NCI-H2196 (cell line): ENCODE data around the gene ALDH1A2.
"Not testable (repeated sequence)": the region's sequence is repeated elsewhere in the genome, so short reads cannot be mapped to it uniquely, and the experiment has no call there.

ENCODE experiments used
- DNase-seq: peaks from one replicate; lab custom pipeline; 2025; ENCODE audit not compliant: unreplicated experiment; lab: John Stamatoyannopoulos, UW

Gene ALDH1A2

GRCh38 chr15:58002338-58003126 is 63.0 kb downstream of the ALDH1A2 start:
- DNase-seq, result no peak

GRCh38 chr15:57999699-58000098 is 65.8 kb downstream of the ALDH1A2 start:
- DNase-seq, result not testable (repeated sequence)

- DNase-seq, result no peak
These were observed 69.0 kb downstream of the ALDH1A2 start for GRCh38 chr15:57996561-57996960.

GRCh38 chr15:57994221-57995049 is 71.1 kb downstream of the ALDH1A2 start:
- no peak for DNase-seq

- DNase-seq, result no peak
These were observed 71.9 kb downstream of the ALDH1A2 start for GRCh38 chr15:57993409-57994145.

- no peak for DNase-seq
These were observed 72.7 kb downstream of the ALDH1A2 start for GRCh38 chr15:57992761-57993355.

- DNase-seq, result no peak
These were observed 92.0 kb downstream of the ALDH1A2 start for GRCh38 chr15:57973534-57973933.

GRCh38 chr15:57972864-57973263 is 92.6 kb downstream of the ALDH1A2 start:
- DNase-seq, result no peak

GRCh38 chr15:57969996-57970395 is 95.5 kb downstream of the ALDH1A2 start:
- no peak for DNase-seq

GRCh38 chr15:57969355-57969754 is 96.2 kb downstream of the ALDH1A2 start:
- no peak for DNase-seq

GRCh38 chr15:57962887-57963286 is 102.6 kb downstream of the ALDH1A2 start:
- no peak for DNase-seq

GRCh38 chr15:57961919-57962318 is 103.6 kb downstream of the ALDH1A2 start:
- no peak for DNase-seq

- DNase-seq, result no peak
These were observed 108.4 kb downstream of the ALDH1A2 start for GRCh38 chr15:57957113-57957512.

GRCh38 chr15:57953874-57954273 is 111.6 kb downstream of the ALDH1A2 start:
- DNase-seq, result no peak

GRCh38 chr15:57951328-57951932 is 114.1 kb downstream of the ALDH1A2 start:
- no peak for DNase-seq

GRCh38 chr15:57950381-57950946 is 115.0 kb downstream of the ALDH1A2 start:
- no peak for DNase-seq

- no peak for DNase-seq
These were observed 116.1 kb downstream of the ALDH1A2 start for GRCh38 chr15:57949374-57949943.

- no peak for DNase-seq
These were observed 116.9 kb downstream of the ALDH1A2 start for GRCh38 chr15:57948351-57949289.

- DNase-seq, result no peak
These were observed 117.7 kb downstream of the ALDH1A2 start for GRCh38 chr15:57947781-57948180.
